AG04450 (cell line): ENCODE data around the gene LRRC28. TPM values are rescaled to one million over a fixed set of nuclear protein-coding genes. Genes with fewer than 3 reads are reported as not detected.

Experiments
- CTCF ChIA-PET: fragments of 300-600, 350-600 bp; formaldehyde crosslinking; extraction: SDS; loops from one replicate; lab custom pipeline; 2022; ENCODE audit warnings: antibody characterized with exemption, inconsistent platforms; lab: Charles Lee
- POLR2A ChIA-PET: fragments of 350-600 bp; formaldehyde crosslinking; extraction: SDS; loops from one replicate; lab custom pipeline; 2021; ENCODE audit warnings: antibody characterized with exemption, inconsistent platforms; lab: Yijun Ruan, JAX
- DNase-seq: peaks from one replicate; pipeline ENCODE4 v3.0.0-alpha.2; 2011; ENCODE audit warnings: low read depth, low spot score
- H3K27ac ChIP-seq: one replicate; pipeline ENCODE4 v1.5.1; 2012; ENCODE audit warnings: low read depth, low read length, control low read depth
- H3K27me3 ChIP-seq: one replicate; pipeline ENCODE4 v1.6.0; 2012; ENCODE audit warnings: low read length; ENCODE audit not compliant: control insufficient read depth, insufficient read depth
- H3K4me3 ChIP-seq: 2 replicates; pipeline ENCODE4 v1.5.1; 2011; ENCODE audit warnings: mild to moderate bottlenecking, low read depth, low read length, control low read depth
- H3K9me3 ChIP-seq: 2 replicates; pipeline ENCODE4 v1.5.1; 2012; ENCODE audit warnings: low read length; ENCODE audit not compliant: control insufficient read depth, insufficient read depth
- CTCF ChIP-seq: IDR thresholded peaks from 2 replicates; pipeline ENCODE4 v1.5.1; 2011; ENCODE audit warnings: low read depth, low read length, control low read depth, inconsistent platforms
- polyA plus RNA-seq: library from polyadenylated mRNA; depleted of rRNA; stranded (reverse); fragments of >200 nt; gene quantifications from 2 replicates; pipeline ENCODE4 v1.2.3, GENCODE V29; 2011

LRRC28 gene
- polyA plus RNA-seq, 1 experiment, result 29.8 TPM

GRCh38 chr15:99427210-99427609 is 175.9 kb downstream of the LRRC28 start:
- H3K9me3 ChIP-seq, result no peaks in the 10 kb centered on the region; the same call in 1 of the 2 replicates
- DNase-seq, result no peak
- ChIA-PET CTCF (no interaction called here), POLR2A (no interaction called here)
- no peak overlapping the region for H3K4me3 ChIP-seq
- no peak for TF ChIP-seq CTCF
- no peaks in the 10 kb centered on the region for H3K27me3 ChIP-seq
- no peak overlapping the region for H3K27ac ChIP-seq

- no peak overlapping the region for H3K27ac ChIP-seq
- POLR2A ChIA-PET, result no interaction called here
- H3K4me3 ChIP-seq, result no peak overlapping the region
- no peak for TF ChIP-seq CTCF
- no peaks in the 10 kb centered on the region for H3K27me3 ChIP-seq
- H3K9me3 ChIP-seq, result no peaks in the 10 kb centered on the region; the same call in 1 of the 2 replicates
- DNase-seq, result no peak
- CTCF ChIA-PET, result no interaction called here
Measured at GRCh38 chr15:99427668-99428361, 176.5 kb downstream of the LRRC28 start.

- DNase-seq, result no peak
- no peak for TF ChIP-seq CTCF
- no peak overlapping the region for H3K4me3 ChIP-seq
- H3K27me3 ChIP-seq, result no peaks in the 10 kb centered on the region
- H3K9me3 ChIP-seq, result no peaks in the 10 kb centered on the region; the same call in 1 of the 2 replicates
- ChIA-PET CTCF (no interaction called here), POLR2A (no interaction called here)
- no peak overlapping the region for H3K27ac ChIP-seq
Measured at GRCh38 chr15:99429681-99430081, 178.4 kb downstream of the LRRC28 start.

DNA sequence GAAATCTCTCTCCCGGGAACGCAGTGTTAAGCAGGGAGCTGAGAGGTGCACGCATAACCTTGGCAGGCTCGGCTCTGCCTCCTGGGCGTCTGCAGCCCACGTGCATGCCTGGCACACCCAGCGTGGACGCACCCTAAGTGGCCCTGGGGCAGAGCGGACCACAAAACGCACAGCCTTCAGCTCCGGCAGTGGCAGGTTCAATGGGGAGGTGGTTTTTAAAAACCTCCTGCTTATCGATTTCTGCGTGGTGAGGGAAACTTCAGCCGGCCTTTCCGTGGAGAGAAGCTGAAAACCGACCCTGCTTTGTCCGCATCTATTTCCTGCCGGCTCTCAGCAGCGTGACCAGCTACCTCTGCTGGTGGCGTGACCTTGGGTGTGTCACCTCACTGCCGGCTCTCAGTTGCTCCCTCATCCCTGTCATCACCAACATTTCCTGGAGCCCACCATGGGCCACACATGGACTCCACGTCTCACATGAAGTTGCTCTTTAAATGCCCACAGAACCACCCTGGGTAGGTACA is 179.7 kb downstream of the LRRC28 start:
- ChIA-PET CTCF (no interaction called here), POLR2A (no interaction called here)
- no peak for TF ChIP-seq CTCF
- Histone ChIP-seq H3K4me3 (no peak overlapping the region), H3K9me3 (no peaks in the 10 kb centered on the region; the same call in 1 of the 2 replicates), H3K27me3 (no peaks in the 10 kb centered on the region), H3K27ac (no peak overlapping the region)
- DNase-seq, result no peak

- H3K9me3 ChIP-seq, result no peaks in the 10 kb centered on the region; the same call in 1 of the 2 replicates
- H3K4me3 ChIP-seq, result no peak overlapping the region
- H3K27me3 ChIP-seq, result no peaks in the 10 kb centered on the region
- H3K27ac ChIP-seq, result no peak overlapping the region
- ChIA-PET CTCF (interaction anchor here (0.6 to 2.4 kb wide), 2 partner anchors 106 to 273 kb away, joined by 3 to 7 read pairs; no protein-coding TSS in a partner anchor), POLR2A (no interaction called here)
- TF ChIP-seq CTCF, result no peak
- DNase-seq, result no peak
Measured at GRCh38 chr15:99431661-99432091, 180.4 kb downstream of the LRRC28 start.
